HG02642 (cell line): Measurements from ENCODE around the gene PDE8B.

ENCODE experiments used
- ATAC-seq: cut with Tn5 transposase; IDR thresholded peaks from one replicate; pipeline ENCODE4 v1.9.1; 2021; ENCODE audit warnings: mild to moderate bottlenecking; ENCODE audit not compliant: unreplicated experiment, poor library complexity

Gene PDE8B

GRCh38 chr5:77230727-77231470 lies 20.4 kb downstream of the PDE8B start:
- ATAC-seq, result no peak

GRCh38 chr5:77231471-77232138 lies 21.1 kb downstream of the PDE8B start:
- no peak for ATAC-seq

- ATAC-seq, result no peak
Observed at GRCh38 chr5:77232574-77233358, 22.3 kb downstream of the PDE8B start.

GRCh38 chr5:77235846-77236721 lies 25.6 kb downstream of the PDE8B start:
- ATAC-seq, result no peak

GRCh38 chr5:77239126-77239741 lies 28.8 kb downstream of the PDE8B start:
- no peak for ATAC-seq

- ATAC-seq, result no peak
Observed at GRCh38 chr5:77241444-77241843, 31.0 kb downstream of the PDE8B start.

GRCh38 chr5:77249475-77249874 lies 39.0 kb downstream of the PDE8B start:
- no peak for ATAC-seq

GRCh38 chr5:77250021-77250420 lies 39.5 kb downstream of the PDE8B start:
- ATAC-seq, result no peak

- ATAC-seq, result no peak
Observed at GRCh38 chr5:77251921-77252320, 41.4 kb downstream of the PDE8B start.

GRCh38 chr5:77255617-77256016 lies 45.1 kb downstream of the PDE8B start:
- ATAC-seq, result no peak

GRCh38 chr5:77256406-77256805 lies 45.9 kb downstream of the PDE8B start:
- no peak for ATAC-seq

GRCh38 chr5:77258652-77259051 lies 48.2 kb downstream of the PDE8B start:
- ATAC-seq, result no peak

- ATAC-seq, result no peak
Observed at GRCh38 chr5:77259476-77259875, 49.0 kb downstream of the PDE8B start.

- no peak for ATAC-seq
Observed at GRCh38 chr5:77262697-77263096, 52.2 kb downstream of the PDE8B start.

GRCh38 chr5:77266291-77266690 lies 55.8 kb downstream of the PDE8B start:
- no peak for ATAC-seq

GRCh38 chr5:77267496-77267895 lies 57.0 kb downstream of the PDE8B start:
- no peak for ATAC-seq

GRCh38 chr5:77272206-77272605 lies 61.7 kb downstream of the PDE8B start:
- no peak for ATAC-seq

- no peak for ATAC-seq
Observed at GRCh38 chr5:77277759-77278158, 67.3 kb downstream of the PDE8B start.

GRCh38 chr5:77280036-77280435 lies 69.6 kb downstream of the PDE8B start:
- no peak for ATAC-seq

GRCh38 chr5:77281969-77282336 lies 71.5 kb downstream of the PDE8B start:
- ATAC-seq, result no peak
